ENCODE measurements around the gene C15orf40.

- TF ChIP-seq, protein P1, sequence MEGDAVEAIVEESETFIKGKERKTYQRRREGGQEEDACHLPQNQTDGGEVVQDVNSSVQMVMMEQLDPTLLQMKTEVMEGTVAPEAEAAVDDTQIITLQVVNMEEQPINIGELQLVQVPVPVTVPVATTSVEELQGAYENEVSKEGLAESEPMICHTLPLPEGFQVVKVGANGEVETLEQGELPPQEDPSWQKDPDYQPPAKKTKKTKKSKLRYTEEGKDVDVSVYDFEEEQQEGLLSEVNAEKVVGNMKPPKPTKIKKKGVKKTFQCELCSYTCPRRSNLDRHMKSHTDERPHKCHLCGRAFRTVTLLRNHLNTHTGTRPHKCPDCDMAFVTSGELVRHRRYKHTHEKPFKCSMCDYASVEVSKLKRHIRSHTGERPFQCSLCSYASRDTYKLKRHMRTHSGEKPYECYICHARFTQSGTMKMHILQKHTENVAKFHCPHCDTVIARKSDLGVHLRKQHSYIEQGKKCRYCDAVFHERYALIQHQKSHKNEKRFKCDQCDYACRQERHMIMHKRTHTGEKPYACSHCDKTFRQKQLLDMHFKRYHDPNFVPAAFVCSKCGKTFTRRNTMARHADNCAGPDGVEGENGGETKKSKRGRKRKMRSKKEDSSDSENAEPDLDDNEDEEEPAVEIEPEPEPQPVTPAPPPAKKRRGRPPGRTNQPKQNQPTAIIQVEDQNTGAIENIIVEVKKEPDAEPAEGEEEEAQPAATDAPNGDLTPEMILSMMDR (IDR thresholded peaks at IDR 0.05) = no peak
- no peak for TF ChIP-seq POLR2A (IDR thresholded peaks at IDR 0.05)
Measured at GRCh38 chr15:83036253-83036652, 24.8 kb upstream of the C15orf40 start.

All from uterus (tissue), 2 donors.